ENCODE data around the gene TRPC6. TPM values are rescaled to one million over a fixed set of nuclear protein-coding genes. Genes with fewer than 3 reads are reported as not detected.

TRPC6 gene
- total RNA-seq, 4 donors from 2014 or later: 0.11 to 0.29 (median 0.20) TPM; not detected in 1

GRCh38 chr11:101434026-101434643, 149.7 kb downstream of the TRPC6 start:
- no peaks in the 10 kb centered on the region for H3K36me3 ChIP-seq
- H3K4me1 ChIP-seq: peaks cover 0 to 10% of the 10 kb centered on the region in 2 donors
- ATAC-seq (no peak), DNase-seq (no peak)
- H3K9me3 ChIP-seq: peaks cover 0 to 3% (median 0%) of the 10 kb centered on the region in 3 donors
- no peaks in the 10 kb centered on the region for H3K27me3 ChIP-seq
- no peak overlapping the region for H3K27ac ChIP-seq
- in situ Hi-C loops (cut with MboI; ENCODE audit: low sequenced_read_pairs in 4 of 4): no loop called here
- H3K4me3 ChIP-seq: no peak overlapping the region
- intact Hi-C loops (cut with DNase I; ENCODE audit: low total_unique reads): no loop called here
- TF ChIP-seq POLR2A (IDR thresholded peaks at IDR 0.05) (no peak), CTCF (IDR thresholded peaks at IDR 0.05 in 4 of 5, conservative IDR thresholded peaks at IDR 0.05 in 1 of 5) (no peak)

- no peaks in the 10 kb centered on the region for H3K9me3 ChIP-seq
- H3K36me3 ChIP-seq: no peaks in the 10 kb centered on the region
- TF ChIP-seq CTCF (IDR thresholded peaks at IDR 0.05 in 4 of 5, conservative IDR thresholded peaks at IDR 0.05 in 1 of 5) (no peak), POLR2A (IDR thresholded peaks at IDR 0.05) (no peak)
- H3K27ac ChIP-seq: no peak overlapping the region
- DNase-seq (no peak), ATAC-seq (no peak)
- no peak overlapping the region for H3K4me3 ChIP-seq
- intact Hi-C loops (cut with DNase I; ENCODE audit: low total_unique reads) (no loop called here), in situ Hi-C loops (cut with MboI; ENCODE audit: low sequenced_read_pairs in 4 of 4) (no loop called here)
- peaks cover 0 to 10% of the 10 kb centered on the region in 2 donors for H3K4me1 ChIP-seq
- no peaks in the 10 kb centered on the region for H3K27me3 ChIP-seq
Observed at GRCh38 chr11:101433151-101433550, 150.7 kb downstream of the TRPC6 start.

- H3K27ac ChIP-seq: no peak overlapping the region
- in situ Hi-C loops (cut with MboI; ENCODE audit: low sequenced_read_pairs in 4 of 4): no loop called here
- no peak overlapping the region for H3K4me3 ChIP-seq
- H3K4me1 ChIP-seq: peaks cover 0 to 1% of the 10 kb centered on the region in 2 donors
- DNase-seq: no peak
- no peak for ATAC-seq
- no peaks in the 10 kb centered on the region for H3K27me3 ChIP-seq
- TF ChIP-seq CTCF (IDR thresholded peaks at IDR 0.05 in 4 of 5, conservative IDR thresholded peaks at IDR 0.05 in 1 of 5) (no peak), POLR2A (IDR thresholded peaks at IDR 0.05) (no peak)
- H3K9me3 ChIP-seq: no peaks in the 10 kb centered on the region
- intact Hi-C loops (cut with DNase I; ENCODE audit: low total_unique reads): no loop called here
- H3K36me3 ChIP-seq: no peaks in the 10 kb centered on the region
Observed at GRCh38 chr11:101429703-101430540, 153.9 kb downstream of the TRPC6 start.

- in situ Hi-C loops (cut with MboI; ENCODE audit: low sequenced_read_pairs in 4 of 4) (no loop called here), intact Hi-C loops (cut with DNase I; ENCODE audit: low total_unique reads) (no loop called here)
- no peaks in the 10 kb centered on the region for H3K27me3 ChIP-seq
- no peak overlapping the region for H3K4me3 ChIP-seq
- no peaks in the 10 kb centered on the region for H3K9me3 ChIP-seq
- no peak for ATAC-seq
- no peak overlapping the region for H3K27ac ChIP-seq
- no peaks in the 10 kb centered on the region for H3K4me1 ChIP-seq
- no peak for TF ChIP-seq POLR2A (IDR thresholded peaks at IDR 0.05)
- TF ChIP-seq CTCF (IDR thresholded peaks at IDR 0.05 in 4 of 5, conservative IDR thresholded peaks at IDR 0.05 in 1 of 5): no peak
- H3K36me3 ChIP-seq: no peaks in the 10 kb centered on the region
- DNase-seq: no peak
Observed at GRCh38 chr11:101428918-101429317, 154.9 kb downstream of the TRPC6 start.
